A549 (cell line): ENCODE data around the gene TMEM119.

Experiments
- CEBPB ChIP-seq, 2 experiments: fragments of >200 bp in 1 of 2; sonication (Bioruptor Twin) in 1 of 2; formaldehyde crosslinking in 1 of 2; IDR thresholded peaks; 2 replicates each; pipeline ENCODE4 v1.6.1; 2012 to 2016
- KDM5A ChIP-seq: fragments of 200-600 bp; sonication (generic); IDR thresholded peaks from 2 replicates; pipeline ENCODE4 v1.6.1; 2016; ENCODE audit warnings: antibody characterized with exemption, mild to moderate bottlenecking
- POLR2AphosphoS2 ChIP-seq: conservative IDR thresholded peaks from 2 replicates; pipeline ENCODE4 v1.6.1; 2012; ENCODE audit warnings: low read length, improper control_type of control experiment, inconsistent platforms
- TF ChIP-seq, protein P1 (sequence below): fragments of >200 bp; sonication (Bioruptor Twin); formaldehyde crosslinking; IDR thresholded peaks from 3 replicates; pipeline ENCODE4 v1.5.1; 2016

DNA sequence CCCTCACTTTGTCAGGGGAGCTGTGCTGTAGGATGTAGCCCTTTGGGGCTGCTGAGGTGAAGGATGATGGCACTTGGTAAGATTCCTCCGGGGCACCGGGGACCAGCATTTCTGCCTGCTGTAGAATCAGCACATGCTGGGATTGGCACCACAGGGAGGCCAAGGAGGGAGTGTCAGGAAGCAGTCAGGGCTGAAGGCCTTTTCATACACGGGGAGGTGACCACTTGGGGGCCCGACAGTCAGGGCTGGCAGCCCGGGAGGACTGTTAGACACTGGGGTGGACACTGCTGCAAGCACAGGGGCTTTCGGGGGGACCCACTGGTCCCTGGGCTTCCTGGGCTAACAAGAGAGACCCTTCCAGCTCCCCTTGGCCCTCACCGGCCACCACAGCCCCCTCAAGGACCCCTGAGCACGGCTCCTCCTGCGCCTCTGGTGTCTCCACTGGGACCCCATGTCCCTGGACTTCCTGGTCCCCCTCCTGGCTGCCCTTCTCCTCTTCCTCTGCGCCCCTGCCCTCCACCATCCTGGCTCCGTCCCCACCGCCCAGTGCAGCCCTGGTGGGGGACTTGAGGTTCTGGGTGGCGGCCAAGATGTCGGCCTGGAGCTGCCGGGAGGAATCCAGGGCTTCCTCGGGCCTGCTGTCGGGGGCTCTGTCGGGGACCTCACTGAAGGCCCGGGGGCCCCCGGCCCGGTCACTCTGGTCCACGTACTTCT is 6.5 kb downstream of the TMEM119 start:
- TF ChIP-seq POLR2AphosphoS2 = no peak
- TF ChIP-seq, protein P1, sequence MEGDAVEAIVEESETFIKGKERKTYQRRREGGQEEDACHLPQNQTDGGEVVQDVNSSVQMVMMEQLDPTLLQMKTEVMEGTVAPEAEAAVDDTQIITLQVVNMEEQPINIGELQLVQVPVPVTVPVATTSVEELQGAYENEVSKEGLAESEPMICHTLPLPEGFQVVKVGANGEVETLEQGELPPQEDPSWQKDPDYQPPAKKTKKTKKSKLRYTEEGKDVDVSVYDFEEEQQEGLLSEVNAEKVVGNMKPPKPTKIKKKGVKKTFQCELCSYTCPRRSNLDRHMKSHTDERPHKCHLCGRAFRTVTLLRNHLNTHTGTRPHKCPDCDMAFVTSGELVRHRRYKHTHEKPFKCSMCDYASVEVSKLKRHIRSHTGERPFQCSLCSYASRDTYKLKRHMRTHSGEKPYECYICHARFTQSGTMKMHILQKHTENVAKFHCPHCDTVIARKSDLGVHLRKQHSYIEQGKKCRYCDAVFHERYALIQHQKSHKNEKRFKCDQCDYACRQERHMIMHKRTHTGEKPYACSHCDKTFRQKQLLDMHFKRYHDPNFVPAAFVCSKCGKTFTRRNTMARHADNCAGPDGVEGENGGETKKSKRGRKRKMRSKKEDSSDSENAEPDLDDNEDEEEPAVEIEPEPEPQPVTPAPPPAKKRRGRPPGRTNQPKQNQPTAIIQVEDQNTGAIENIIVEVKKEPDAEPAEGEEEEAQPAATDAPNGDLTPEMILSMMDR = no peak
- no peak for TF ChIP-seq CEBPB (IDR thresholded peaks at IDR 0.05)
- no peak for TF ChIP-seq KDM5A
